ENCODE results near the gene UHMK1.

DNA sequence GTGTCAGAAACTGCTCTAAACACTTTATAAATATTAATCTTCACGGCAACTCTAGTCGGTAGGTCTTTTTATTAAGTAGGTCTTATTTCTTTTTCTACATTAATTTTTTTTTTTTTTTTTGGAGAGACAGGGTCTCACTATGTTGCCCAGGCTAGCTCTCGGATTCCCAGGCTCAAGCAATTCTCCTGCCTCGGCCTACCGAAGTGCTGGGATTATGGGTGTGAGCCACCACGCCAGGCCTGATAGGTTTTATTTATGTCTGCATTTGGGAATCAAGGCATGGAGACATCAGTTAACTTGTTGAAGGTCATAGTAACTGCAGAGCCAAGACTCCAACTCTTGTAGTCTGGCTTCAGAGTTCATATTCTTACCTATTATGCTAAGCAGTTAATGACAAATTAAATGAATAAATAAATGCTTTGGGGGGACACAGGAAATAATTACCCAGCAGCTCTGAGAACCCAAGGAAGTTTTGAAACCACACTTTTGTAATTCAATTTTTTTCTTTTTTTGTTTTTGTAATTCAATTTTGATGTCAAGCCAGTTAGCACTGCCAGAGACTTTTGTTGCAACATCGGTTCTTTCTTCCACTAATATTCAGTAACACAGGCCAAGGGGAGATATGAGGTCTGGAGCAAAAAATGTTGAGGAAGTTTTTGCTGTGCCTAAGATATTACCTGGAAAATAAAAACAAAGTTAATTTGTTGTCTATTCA, 54.5 kb downstream of the UHMK1 start:
- TF ChIP-seq CTCF (IDR thresholded peaks at IDR 0.05) (no peak), POLR2AphosphoS5 (IDR thresholded peaks at IDR 0.05) (peak in 3 of 4 donors; percentile 16 to 41 (median 17))
